Glutamatergic neuron (in vitro differentiated cells): Measurements from ENCODE around the gene SIKE1. TPM values are rescaled to one million over a fixed set of nuclear protein-coding genes. Genes with fewer than 3 reads are reported as not detected.
A peak's percentile ranks its signal among the peaks of the same experiment; 100 is the strongest.

Experiments used
- DNase-seq: peaks from one replicate; pipeline ENCODE4 v3.0.0; 2022
- H3K27ac Mint-ChIP-seq: one replicate; pipeline ENCODE4 v1.8.0; 2020; ENCODE audit warnings: mild to moderate bottlenecking, mixed read lengths, inconsistent platforms; ENCODE audit not compliant: unreplicated experiment
- H3K27me3 Mint-ChIP-seq: one replicate; pipeline ENCODE4 v1.8.0; 2020; ENCODE audit warnings: mild to moderate bottlenecking, moderate library complexity, mixed read lengths, inconsistent platforms; ENCODE audit not compliant: unreplicated experiment
- H3K36me3 Mint-ChIP-seq: one replicate; pipeline ENCODE4 v1.8.0; 2020; ENCODE audit warnings: mild to moderate bottlenecking, mixed read lengths, inconsistent platforms; ENCODE audit not compliant: unreplicated experiment
- H3K4me1 Mint-ChIP-seq: one replicate; pipeline ENCODE4 v1.8.0; 2020; ENCODE audit warnings: mild to moderate bottlenecking, low read depth, mixed read lengths, inconsistent platforms; ENCODE audit not compliant: unreplicated experiment
- H3K4me3 Mint-ChIP-seq: one replicate; pipeline ENCODE4 v1.8.0; 2020; ENCODE audit warnings: mild to moderate bottlenecking, mixed read lengths, inconsistent platforms; ENCODE audit not compliant: unreplicated experiment
- H3K9me3 Mint-ChIP-seq: one replicate; pipeline ENCODE4 v1.8.0; 2020; ENCODE audit warnings: mild to moderate bottlenecking, moderate library complexity, mixed read lengths, inconsistent platforms; ENCODE audit not compliant: unreplicated experiment
- total RNA-seq: library from RNA; stranded (reverse); fragmentation: NEBNext Ultra II Directional; extraction: Animal tissue kit (Norgen Biotek cat#: 25700); gene quantifications from one replicate; pipeline ENCODE4 v1.2.1, GENCODE V29; 2021; ENCODE audit not compliant: unreplicated experiment
- TF ChIP-seq, protein P1 (sequence below): fragments of 200-600 bp; sonication (generic); IDR thresholded peaks from one replicate; pipeline ENCODE4 v1.5.0; 2021; ENCODE audit not compliant: partially characterized antibody, unreplicated experiment

The SIKE1 gene
- total RNA-seq, 1 donor from 2014 or later: 60.7 TPM

DNA sequence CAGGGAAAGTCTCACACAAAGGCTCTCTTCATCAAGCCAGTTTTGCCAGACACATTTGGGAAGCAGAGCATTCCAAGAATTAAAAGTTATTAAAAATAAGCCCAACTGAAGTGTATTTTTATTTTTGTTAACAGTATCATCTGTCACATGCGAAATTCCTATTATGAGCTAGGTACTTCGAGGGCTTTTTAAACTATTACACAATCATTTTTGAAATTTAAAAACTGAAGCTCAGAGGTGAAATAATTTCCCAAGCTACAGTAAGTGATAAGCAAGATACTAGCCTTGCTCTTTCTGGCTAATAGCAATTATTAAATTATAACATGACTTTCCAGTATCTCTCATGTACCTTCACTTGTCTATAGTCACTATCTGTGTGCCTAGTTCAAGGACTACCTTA, 51.9 kb downstream of the SIKE1 start:
- no peak overlapping the region for H3K27ac Mint-ChIP-seq
- no peaks in the 10 kb centered on the region for H3K27me3 Mint-ChIP-seq
- H3K36me3 Mint-ChIP-seq: no peaks in the 10 kb centered on the region
- no peak for DNase-seq
- H3K4me1 Mint-ChIP-seq: no peaks in the 10 kb centered on the region
- H3K9me3 Mint-ChIP-seq: no peaks in the 10 kb centered on the region
- no peak overlapping the region for H3K4me3 Mint-ChIP-seq
- TF ChIP-seq, protein P1, sequence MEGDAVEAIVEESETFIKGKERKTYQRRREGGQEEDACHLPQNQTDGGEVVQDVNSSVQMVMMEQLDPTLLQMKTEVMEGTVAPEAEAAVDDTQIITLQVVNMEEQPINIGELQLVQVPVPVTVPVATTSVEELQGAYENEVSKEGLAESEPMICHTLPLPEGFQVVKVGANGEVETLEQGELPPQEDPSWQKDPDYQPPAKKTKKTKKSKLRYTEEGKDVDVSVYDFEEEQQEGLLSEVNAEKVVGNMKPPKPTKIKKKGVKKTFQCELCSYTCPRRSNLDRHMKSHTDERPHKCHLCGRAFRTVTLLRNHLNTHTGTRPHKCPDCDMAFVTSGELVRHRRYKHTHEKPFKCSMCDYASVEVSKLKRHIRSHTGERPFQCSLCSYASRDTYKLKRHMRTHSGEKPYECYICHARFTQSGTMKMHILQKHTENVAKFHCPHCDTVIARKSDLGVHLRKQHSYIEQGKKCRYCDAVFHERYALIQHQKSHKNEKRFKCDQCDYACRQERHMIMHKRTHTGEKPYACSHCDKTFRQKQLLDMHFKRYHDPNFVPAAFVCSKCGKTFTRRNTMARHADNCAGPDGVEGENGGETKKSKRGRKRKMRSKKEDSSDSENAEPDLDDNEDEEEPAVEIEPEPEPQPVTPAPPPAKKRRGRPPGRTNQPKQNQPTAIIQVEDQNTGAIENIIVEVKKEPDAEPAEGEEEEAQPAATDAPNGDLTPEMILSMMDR: no peak

DNA sequence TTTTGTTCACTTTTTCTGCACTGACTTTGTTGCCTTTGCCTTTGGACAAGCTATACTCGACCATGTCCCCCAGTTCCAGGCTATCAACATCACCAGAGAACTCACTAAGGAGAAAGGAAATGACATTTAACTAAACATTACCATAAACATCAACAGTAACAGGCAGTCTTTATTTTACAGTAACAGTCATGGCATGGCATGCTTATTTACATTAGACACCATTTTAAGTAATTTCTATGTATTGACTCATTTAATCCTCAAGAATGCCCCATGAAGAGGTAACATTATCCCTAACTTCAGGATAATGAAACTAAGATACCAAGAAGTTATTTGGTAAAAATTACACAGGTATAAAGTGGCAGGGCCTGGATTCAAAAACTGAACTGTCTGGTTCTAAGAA, 55.3 kb downstream of the SIKE1 start:
- TF ChIP-seq, protein P1: no peak
- no peaks in the 10 kb centered on the region for H3K9me3 Mint-ChIP-seq
- H3K27ac Mint-ChIP-seq: peak overlapping the region; percentile 24
- no peak overlapping the region for H3K4me3 Mint-ChIP-seq
- no peaks in the 10 kb centered on the region for H3K27me3 Mint-ChIP-seq
- H3K36me3 Mint-ChIP-seq: no peaks in the 10 kb centered on the region
- H3K4me1 Mint-ChIP-seq: no peaks in the 10 kb centered on the region
- no peak for DNase-seq

DNA sequence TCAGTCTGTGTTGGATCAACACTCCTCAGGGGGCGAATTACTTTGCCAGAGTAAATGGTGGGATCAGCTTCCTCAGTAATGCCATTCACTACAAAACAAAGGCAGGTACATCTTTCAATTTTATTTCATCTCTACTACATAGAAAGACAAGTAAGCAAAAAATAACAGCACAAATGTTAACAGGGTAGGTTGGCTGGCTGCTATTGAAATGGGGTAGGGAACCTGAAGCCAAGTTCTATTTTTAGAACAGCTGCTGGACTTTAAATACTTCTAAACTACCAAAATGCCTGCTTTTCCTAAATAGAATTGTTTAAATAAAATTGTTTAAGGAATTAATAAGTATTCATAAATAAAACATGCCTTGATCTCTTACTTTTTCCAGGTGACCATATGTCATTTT, 56.6 kb downstream of the SIKE1 start:
- peaks cover 3% of the 10 kb centered on the region for H3K27me3 Mint-ChIP-seq
- peak overlapping the region; percentile 44 for H3K27ac Mint-ChIP-seq
- H3K36me3 Mint-ChIP-seq: no peaks in the 10 kb centered on the region
- no peak for DNase-seq
- TF ChIP-seq, protein P1: no peak
- no peaks in the 10 kb centered on the region for H3K4me1 Mint-ChIP-seq
- no peak overlapping the region for H3K4me3 Mint-ChIP-seq
- H3K9me3 Mint-ChIP-seq: no peaks in the 10 kb centered on the region

DNA sequence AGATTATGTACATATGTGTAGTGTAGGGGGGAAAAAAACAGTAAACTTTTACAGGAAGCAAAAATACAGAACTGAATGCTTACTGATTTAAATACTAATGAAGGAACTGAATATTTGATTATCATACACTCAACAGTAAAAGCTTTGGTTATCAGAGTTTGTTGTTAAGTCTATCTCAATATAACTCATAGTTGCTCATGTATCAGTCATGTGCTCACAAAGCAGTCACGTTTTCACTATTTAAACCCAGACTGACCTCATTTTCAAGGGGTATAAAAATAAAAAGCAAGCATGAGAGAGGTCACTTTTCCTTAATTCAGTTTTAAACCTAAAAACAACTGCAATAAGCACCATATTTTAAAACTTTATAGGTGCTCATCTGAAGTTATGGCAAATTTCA, 57.0 kb downstream of the SIKE1 start:
- Mint-ChIP-seq H3K9me3 (no peaks in the 10 kb centered on the region), H3K27ac (no peak overlapping the region), H3K36me3 (no peaks in the 10 kb centered on the region)

DNA sequence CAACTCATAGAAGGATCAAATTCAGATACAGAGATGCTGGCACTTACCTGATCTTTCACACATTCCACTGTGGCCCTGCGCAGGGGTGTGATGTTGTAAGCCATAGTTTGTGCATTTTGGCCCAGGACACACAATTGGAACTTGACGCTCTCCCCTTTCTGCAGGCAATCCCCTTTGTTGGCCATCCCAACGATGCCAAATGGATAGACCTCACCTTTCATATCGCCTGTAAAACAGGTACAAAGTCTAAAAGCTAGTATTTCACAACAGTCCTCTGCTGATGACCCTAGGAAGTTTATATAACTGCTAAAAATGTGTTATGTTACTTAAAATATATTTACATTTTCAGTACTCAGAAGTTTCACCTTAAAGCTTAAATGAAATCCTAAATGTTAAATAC, 60.0 kb downstream of the SIKE1 start:
- DNase-seq: no peak
- Mint-ChIP-seq H3K27ac (no peak overlapping the region), H3K4me3 (no peak overlapping the region), H3K4me1 (peaks cover 5% of the 10 kb centered on the region), H3K9me3 (no peaks in the 10 kb centered on the region), H3K27me3 (peaks cover 3% of the 10 kb centered on the region), H3K36me3 (no peaks in the 10 kb centered on the region)
- TF ChIP-seq, protein P1: no peak

More for the DNA sequence above, 57.0 kb downstream of the SIKE1 start:
- H3K27me3 Mint-ChIP-seq: peaks cover 3% of the 10 kb centered on the region
- DNase-seq: no peak
- TF ChIP-seq, protein P1: no peak
- H3K4me3 Mint-ChIP-seq: no peak overlapping the region
- no peaks in the 10 kb centered on the region for H3K4me1 Mint-ChIP-seq

Other genes starting within 250 kb of the SIKE1 start
- 52.4 TPM for gene BCAS2, start 199.1 kb downstream of the SIKE1 start, total RNA-seq
- 0.54 TPM for gene DENND2C, start 110.6 kb downstream of the SIKE1 start, total RNA-seq
- not detected for gene AMPD1, start 85.1 kb downstream of the SIKE1 start, total RNA-seq
- gene NRAS, start 63.9 kb downstream of the SIKE1 start, total RNA-seq: 77.1 TPM
- 763 TPM for gene CSDE1, start 22.7 kb downstream of the SIKE1 start, total RNA-seq
- not detected for gene SYCP1, start 74.2 kb upstream of the SIKE1 start, total RNA-seq
- not detected for gene TSHB, start 249.1 kb upstream of the SIKE1 start, total RNA-seq